Psoas muscle (tissue), 8 donors: ENCODE data around the gene PIM3. TPM values are rescaled to one million over a fixed set of nuclear protein-coding genes. Genes with fewer than 3 reads are reported as not detected.

Experiments
- ATAC-seq, 4 donors: fragments of 200-7000 bp; cut with Tn5 transposase; one replicate each; pipeline ENCODE4 v1.9.1; 2020; ENCODE audit warnings: moderate library complexity in 3 of 4, mild to moderate bottlenecking in 2 of 4
- DNase-seq, 2 donors: peaks; one replicate each; pipeline ENCODE4 v3.0.0-alpha.2; 2020
- H3K27ac ChIP-seq: fragments of 200-600 bp; one replicate; pipeline ENCODE4 v1.8.0; 2022
- H3K27me3 ChIP-seq, 3 donors: fragments of 200-600 bp in 1 of 3; one replicate each; pipeline versions ENCODE4 v1.6.1 to v1.8.0; 2013 to 2022; ENCODE audit warnings: low read length in 2 of 3, mild to moderate bottlenecking in 2 of 3, moderate library complexity in 1 of 3; ENCODE audit not compliant: insufficient read depth in 3 of 3
- H3K36me3 ChIP-seq, 2 donors: fragments of 200-600 bp in 1 of 2; one replicate each; pipeline versions ENCODE4 v1.6.1 to v1.8.0; 2013 to 2022; ENCODE audit warnings: low read depth in 1 of 2, mild to moderate bottlenecking in 1 of 2, moderate library complexity in 1 of 2; ENCODE audit not compliant: insufficient read depth in 1 of 2
- H3K4me1 ChIP-seq: fragments of 200-600 bp; one replicate; pipeline ENCODE4 v1.8.0; 2022
- H3K4me3 ChIP-seq: fragments of 200-600 bp; one replicate; pipeline ENCODE4 v1.8.0; 2022; ENCODE audit warnings: mild to moderate bottlenecking
- H3K9me3 ChIP-seq: fragments of 200-600 bp; one replicate; pipeline ENCODE4 v1.8.0; 2022
- WGBS, 3 donors: extraction: QIAGEN DNeasy Blood & Tissue Kit; methylation state at CpG; one replicate each; pipeline versions ENCODE4 v1.1.6 to v1.1.7; 2013; 5-methylcytosine and 5-hydroxymethylcytosine counted together
- intact Hi-C, 2 donors: fragments of 100-400 bp; cut with DNase I; formaldehyde crosslinking; loops; one replicate each; pipeline versions ENCODE4 v1.11.0 to v1.14.2; 2022
- polyA plus RNA-seq, 3 donors: library from polyadenylated mRNA; stranded (reverse); fragments of 200-250 nt; gene quantifications; one replicate each; pipeline ENCODE4 v1.2.3, GENCODE V29; 2013
- total RNA-seq, 4 donors: library from RNA; stranded (reverse); fragmentation: NEBNext Ultra II Directional in 2 of 4; extraction: Animal tissue kit (Norgen Biotek cat#: 25700) in 2 of 4; gene quantifications; one replicate each; pipeline versions ENCODE4 v1.2.1 to v1.2.4, GENCODE V29; 2021 to 2023
- TF ChIP-seq, protein P1 (sequence below): fragments of 200-600 bp; IDR thresholded peaks from one replicate; pipeline ENCODE4 v1.8.0; 2022; ENCODE audit warnings: antibody characterized with exemption
- donor health status: healthy with polysubstance abuse.
- donor health status: DM: no; HTN: no; CAD: no; lungs with moderate emphysema.
- donor health status: Bipolar disorder and iron deficiency.
- donor health status: healthy.
- donor health status: DM: yes; HTN: yes; CAD: no.
- donor health status: DM: no; HTN: no; CAD: no.
- donor health status: DM: no; HTN: no; CAD: no.
- donor health status: DM: yes; HTN: yes; CAD: no.

The PIM3 gene
- total and polyA plus RNA-seq, 7 donors = 40.5 to 128 (median 79.0) TPM

GRCh38 chr22:50000587-50001387, 40.2 kb downstream of the PIM3 start:
- 86 to 87% (median 87%) methylated on average over 32 of the region's 32 CpGs for WGBS, 3 donors
- H3K9me3 ChIP-seq = no peaks in the 10 kb centered on the region
- H3K4me3 ChIP-seq = no peak overlapping the region
- ATAC-seq (no peak), DNase-seq (no peak)
- intact Hi-C loops = no loop called here
- no peaks in the 10 kb centered on the region for H3K4me1 ChIP-seq
- H3K27me3 ChIP-seq = peaks cover 0 to 4% (median 3%) of the 10 kb centered on the region in 3 donors
- TF ChIP-seq, protein P1, sequence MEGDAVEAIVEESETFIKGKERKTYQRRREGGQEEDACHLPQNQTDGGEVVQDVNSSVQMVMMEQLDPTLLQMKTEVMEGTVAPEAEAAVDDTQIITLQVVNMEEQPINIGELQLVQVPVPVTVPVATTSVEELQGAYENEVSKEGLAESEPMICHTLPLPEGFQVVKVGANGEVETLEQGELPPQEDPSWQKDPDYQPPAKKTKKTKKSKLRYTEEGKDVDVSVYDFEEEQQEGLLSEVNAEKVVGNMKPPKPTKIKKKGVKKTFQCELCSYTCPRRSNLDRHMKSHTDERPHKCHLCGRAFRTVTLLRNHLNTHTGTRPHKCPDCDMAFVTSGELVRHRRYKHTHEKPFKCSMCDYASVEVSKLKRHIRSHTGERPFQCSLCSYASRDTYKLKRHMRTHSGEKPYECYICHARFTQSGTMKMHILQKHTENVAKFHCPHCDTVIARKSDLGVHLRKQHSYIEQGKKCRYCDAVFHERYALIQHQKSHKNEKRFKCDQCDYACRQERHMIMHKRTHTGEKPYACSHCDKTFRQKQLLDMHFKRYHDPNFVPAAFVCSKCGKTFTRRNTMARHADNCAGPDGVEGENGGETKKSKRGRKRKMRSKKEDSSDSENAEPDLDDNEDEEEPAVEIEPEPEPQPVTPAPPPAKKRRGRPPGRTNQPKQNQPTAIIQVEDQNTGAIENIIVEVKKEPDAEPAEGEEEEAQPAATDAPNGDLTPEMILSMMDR = no peak
- no peaks in the 10 kb centered on the region for H3K36me3 ChIP-seq
- no peak overlapping the region for H3K27ac ChIP-seq

DNA sequence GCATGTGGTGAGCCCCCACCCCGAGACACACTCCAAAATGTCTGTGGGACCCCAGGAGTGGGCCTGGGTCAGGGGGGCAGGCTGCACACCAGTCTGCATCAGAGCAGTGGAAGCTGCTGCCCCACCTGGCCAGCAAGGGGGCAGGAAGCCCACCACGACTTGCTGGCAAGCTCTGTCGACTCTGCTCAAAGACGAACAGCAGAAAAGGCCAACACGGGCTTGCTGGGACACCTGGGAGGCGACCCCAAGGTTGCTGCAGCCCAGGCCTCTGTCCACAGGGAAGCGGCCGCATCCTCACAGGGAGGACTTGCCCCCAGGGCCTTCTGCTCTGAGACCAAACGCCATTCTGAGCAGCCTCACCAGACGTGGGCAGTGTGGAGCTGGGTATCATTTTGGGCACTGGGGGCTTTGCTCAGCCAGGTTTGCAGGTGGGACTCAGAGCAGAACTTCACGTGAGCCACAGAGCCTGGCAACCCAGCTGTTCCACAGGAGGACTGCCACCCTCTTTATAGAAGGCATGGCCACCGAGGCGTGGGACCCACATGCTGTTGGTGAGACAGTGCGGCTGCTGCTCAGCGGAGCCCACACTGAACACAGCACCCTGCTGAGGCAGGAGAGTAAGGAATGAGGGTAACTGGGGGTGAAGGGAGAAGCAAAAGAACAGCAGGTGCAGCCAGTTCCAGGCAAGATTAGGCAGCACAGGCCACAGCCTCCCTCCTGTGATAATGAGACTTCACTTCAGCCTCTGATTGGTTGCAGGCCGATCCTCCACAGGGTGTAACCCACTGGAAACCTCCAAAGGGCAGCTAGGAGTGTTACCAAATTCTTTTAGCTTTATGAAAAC, 41.0 kb downstream of the PIM3 start:
- ATAC-seq (no peak), DNase-seq (no peak)
- TF ChIP-seq, protein P1 = no peak
- H3K4me3 ChIP-seq = no peak overlapping the region
- intact Hi-C loops = no loop called here
- H3K9me3 ChIP-seq = no peaks in the 10 kb centered on the region
- 74 to 80% (median 77%) methylated on average over 16 of the region's 16 CpGs for WGBS, 3 donors
- H3K4me1 ChIP-seq = no peaks in the 10 kb centered on the region
- H3K36me3 ChIP-seq = no peaks in the 10 kb centered on the region
- H3K27ac ChIP-seq = no peak overlapping the region
- H3K27me3 ChIP-seq = peaks cover 0 to 4% (median 3%) of the 10 kb centered on the region in 3 donors

GRCh38 chr22:50002791-50003190, 42.2 kb downstream of the PIM3 start:
- no peaks in the 10 kb centered on the region for H3K4me1 ChIP-seq
- H3K36me3 ChIP-seq = no peaks in the 10 kb centered on the region
- DNase-seq = no peak
- H3K9me3 ChIP-seq = no peaks in the 10 kb centered on the region
- H3K27ac ChIP-seq = no peak overlapping the region
- no peak for ATAC-seq
- 59 to 73% (median 63%) methylated on average over 7 of the region's 7 CpGs for WGBS, 3 donors
- intact Hi-C loops = no loop called here
- peaks cover 0 to 4% (median 3%) of the 10 kb centered on the region in 3 donors for H3K27me3 ChIP-seq
- no peak overlapping the region for H3K4me3 ChIP-seq
- TF ChIP-seq, protein P1 = no peak

- Histone ChIP-seq H3K4me3 (no peak overlapping the region), H3K36me3 (no peaks in the 10 kb centered on the region), H3K27ac (no peak overlapping the region), H3K9me3 (no peaks in the 10 kb centered on the region), H3K4me1 (no peaks in the 10 kb centered on the region), H3K27me3 (peaks cover 0 to 8% (median 3%) of the 10 kb centered on the region in 3 donors)
- DNase-seq = no peak
- ATAC-seq = no peak
- 74 to 76% (median 75%) methylated on average over 4 of the region's 4 CpGs for WGBS, 3 donors
- TF ChIP-seq, protein P1 = no peak
- intact Hi-C loops = no loop called here
Observed at GRCh38 chr22:50004918-50005317, 44.3 kb downstream of the PIM3 start.
